GM06990 (cell line): Measurements from ENCODE around the gene MRPL20.

Experiments
- DNase-seq: peaks from one replicate; pipeline ENCODE4 v3.0.0-alpha.2; 2011; ENCODE audit not compliant: insufficient read length; ENCODE audit errors: extremely low read depth
- H3K27me3 ChIP-seq: replicated peaks from 2 replicates; pipeline ENCODE4 v1.6.0; 2011; ENCODE audit warnings: low read length; ENCODE audit not compliant: control insufficient read depth, insufficient read depth
- H3K36me3 ChIP-seq: 2 replicates; pipeline ENCODE4 v1.5.1; 2011; ENCODE audit warnings: low read length; ENCODE audit not compliant: control insufficient read depth, insufficient read depth
- H3K4me3 ChIP-seq: replicated peaks from 2 replicates; pipeline ENCODE4 v1.5.1; 2011; ENCODE audit warnings: low read depth, mild to moderate bottlenecking, control low read depth, low read length
- TF ChIP-seq, protein P1 (sequence below): IDR thresholded peaks from 2 replicates; pipeline ENCODE4 v1.5.1; 2011; ENCODE audit warnings: low read length, control low read depth, mild to moderate bottlenecking, inconsistent platforms; ENCODE audit not compliant: insufficient read depth, poor library complexity, severe bottlenecking

MRPL20 gene

DNA sequence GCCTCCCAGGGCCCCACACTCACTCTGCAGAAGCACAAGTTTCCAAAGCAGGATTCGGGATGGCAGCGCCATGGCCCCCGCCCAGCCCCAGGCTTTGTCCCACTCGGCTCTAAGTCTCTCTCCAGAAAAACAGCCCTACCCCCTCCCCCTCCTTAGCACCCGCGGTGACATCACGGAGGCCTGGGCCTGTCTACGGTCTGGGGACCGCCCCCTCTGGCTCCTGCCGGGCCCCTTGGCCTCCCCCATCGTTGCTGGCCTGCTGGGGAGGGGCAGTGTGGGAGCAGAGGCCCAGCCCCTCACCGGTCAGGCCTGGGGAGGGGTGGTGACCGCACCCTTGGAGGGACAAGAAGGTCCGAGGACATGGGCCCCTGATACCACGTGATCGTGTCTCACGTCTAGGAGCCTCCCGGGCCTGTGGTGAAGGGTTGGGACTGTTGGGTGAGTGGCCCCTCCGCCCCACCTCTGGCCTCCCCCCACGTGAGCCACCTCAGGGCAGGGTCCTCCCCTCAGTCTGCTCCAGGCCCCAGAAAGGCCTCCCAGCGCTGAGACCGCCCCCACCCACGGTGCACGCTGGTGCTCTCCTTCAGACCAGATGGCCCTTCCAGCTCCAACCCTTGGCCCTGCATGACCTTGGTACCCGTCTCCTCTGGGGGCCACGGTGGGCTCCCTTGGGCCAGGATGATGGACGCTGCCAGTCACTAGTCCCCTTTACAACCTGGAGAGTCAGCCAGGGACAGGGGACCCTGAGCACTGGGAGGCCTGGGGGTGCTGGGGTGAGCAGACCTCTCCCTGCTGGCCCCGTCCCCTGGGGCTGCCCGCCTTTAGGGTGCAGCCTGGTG, 48.4 kb downstream of the MRPL20 start, which contains the start of gene MXRA8:
Gene MXRA8 (minus strand): TSS at position 123 of the 839 bp plus-strand sequence. CDS start 51 bp downstream, at position 72.
- Histone ChIP-seq H3K27me3 (no peaks in the 10 kb centered on the region; the same call in 1 of the 2 replicates), H3K4me3 (no peak within 1 kb of the TSS), H3K36me3 (no peaks in the 10 kb centered on the region)
- peak; percentile 7 for DNase-seq
- TF ChIP-seq, protein P1, sequence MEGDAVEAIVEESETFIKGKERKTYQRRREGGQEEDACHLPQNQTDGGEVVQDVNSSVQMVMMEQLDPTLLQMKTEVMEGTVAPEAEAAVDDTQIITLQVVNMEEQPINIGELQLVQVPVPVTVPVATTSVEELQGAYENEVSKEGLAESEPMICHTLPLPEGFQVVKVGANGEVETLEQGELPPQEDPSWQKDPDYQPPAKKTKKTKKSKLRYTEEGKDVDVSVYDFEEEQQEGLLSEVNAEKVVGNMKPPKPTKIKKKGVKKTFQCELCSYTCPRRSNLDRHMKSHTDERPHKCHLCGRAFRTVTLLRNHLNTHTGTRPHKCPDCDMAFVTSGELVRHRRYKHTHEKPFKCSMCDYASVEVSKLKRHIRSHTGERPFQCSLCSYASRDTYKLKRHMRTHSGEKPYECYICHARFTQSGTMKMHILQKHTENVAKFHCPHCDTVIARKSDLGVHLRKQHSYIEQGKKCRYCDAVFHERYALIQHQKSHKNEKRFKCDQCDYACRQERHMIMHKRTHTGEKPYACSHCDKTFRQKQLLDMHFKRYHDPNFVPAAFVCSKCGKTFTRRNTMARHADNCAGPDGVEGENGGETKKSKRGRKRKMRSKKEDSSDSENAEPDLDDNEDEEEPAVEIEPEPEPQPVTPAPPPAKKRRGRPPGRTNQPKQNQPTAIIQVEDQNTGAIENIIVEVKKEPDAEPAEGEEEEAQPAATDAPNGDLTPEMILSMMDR, result no peak

DNA sequence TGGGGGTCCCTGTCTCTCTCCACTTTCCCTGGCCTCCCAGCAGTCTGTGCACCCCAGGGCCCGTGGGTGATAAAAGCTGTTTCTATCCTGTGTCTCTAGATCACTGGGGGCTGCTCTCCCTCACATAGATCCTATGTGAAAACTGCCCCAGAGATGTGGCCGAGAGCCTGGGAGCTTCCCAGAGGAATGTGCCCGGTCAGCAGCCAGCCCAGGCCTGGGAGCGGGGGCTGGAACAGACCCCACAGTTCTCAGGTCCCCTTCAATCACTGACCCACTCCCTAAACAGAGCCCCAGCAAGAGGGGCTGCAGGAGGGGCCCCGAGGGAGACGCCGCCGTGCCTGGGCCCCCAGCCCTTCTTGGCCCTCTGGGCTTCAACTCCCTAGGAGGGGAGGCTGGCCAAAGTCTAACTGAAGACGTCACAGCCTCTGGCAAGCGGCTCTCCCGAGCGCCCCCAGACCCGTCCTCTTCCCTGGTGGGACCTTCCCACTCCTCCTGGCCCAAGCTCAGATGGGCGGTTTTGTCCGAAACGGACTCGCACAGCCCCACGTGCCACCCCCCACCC, 49.1 kb downstream of the MRPL20 start:
- H3K4me3 ChIP-seq, result no peak overlapping the region
- no peak for DNase-seq
- TF ChIP-seq, protein P1, result no peak
- H3K36me3 ChIP-seq, result no peaks in the 10 kb centered on the region
- H3K27me3 ChIP-seq, result no peaks in the 10 kb centered on the region; the same call in 1 of the 2 replicates

DNA sequence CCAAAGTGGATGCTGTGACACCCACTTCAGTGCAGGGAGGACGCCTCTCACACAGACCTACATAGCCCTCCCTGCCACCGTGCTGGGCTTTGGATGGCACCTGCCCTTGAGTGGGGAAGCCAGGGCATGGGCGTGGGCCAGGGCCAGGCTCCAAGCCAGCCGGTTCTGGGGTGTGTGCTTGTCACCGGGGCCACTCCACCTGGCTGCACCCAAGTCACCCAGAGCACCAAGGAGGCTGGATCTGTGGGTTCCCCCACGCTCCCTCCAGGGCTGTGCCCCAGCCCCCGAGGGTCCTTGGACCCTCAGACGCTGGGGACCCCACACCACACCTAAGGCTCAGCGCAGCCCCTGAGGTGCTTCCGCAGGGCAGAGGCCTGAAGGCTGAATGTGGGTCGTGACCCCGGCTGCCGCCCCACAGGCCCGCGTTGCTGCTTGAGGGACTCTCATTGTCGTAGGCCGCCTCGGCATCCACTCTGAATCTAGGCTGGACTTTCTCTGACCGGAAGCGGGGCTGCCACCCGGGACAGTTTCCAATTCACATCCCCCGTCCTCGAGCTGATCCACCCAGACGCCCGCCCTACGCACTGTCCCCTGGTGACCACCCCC, 50.2 kb downstream of the MRPL20 start:
- no peak overlapping the region for H3K4me3 ChIP-seq
- H3K36me3 ChIP-seq, result no peaks in the 10 kb centered on the region
- TF ChIP-seq, protein P1, result no peak
- DNase-seq, result no peak
- H3K27me3 ChIP-seq, result no peaks in the 10 kb centered on the region; the same call in 1 of the 2 replicates

GRCh38 chr1:1356166-1356795, 50.8 kb downstream of the MRPL20 start:
- no peaks in the 10 kb centered on the region for H3K36me3 ChIP-seq
- H3K4me3 ChIP-seq, result no peak overlapping the region
- TF ChIP-seq, protein P1, result no peak
- no peak for DNase-seq
- no peaks in the 10 kb centered on the region; the same call in 1 of the 2 replicates for H3K27me3 ChIP-seq

DNA sequence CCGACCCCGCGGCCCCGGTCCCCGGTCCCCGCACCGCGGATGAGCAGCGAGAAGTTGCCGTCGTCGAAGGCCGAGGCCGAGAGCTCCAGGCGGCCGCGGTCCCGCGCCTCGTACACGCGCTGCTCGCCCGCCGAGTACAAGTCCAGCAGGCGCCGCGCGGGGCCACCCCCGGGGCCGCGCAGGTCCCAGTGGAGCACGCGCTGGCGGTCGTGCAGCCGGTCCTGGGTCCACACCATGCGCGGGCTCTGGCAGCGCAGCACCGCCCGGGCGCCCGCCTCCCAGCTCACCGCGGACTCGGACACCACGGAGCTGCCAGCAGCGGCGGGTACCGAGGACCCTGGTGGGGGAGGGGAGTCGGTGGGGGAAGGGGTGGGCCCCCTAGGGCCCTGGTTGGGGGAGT, 51.7 kb downstream of the MRPL20 start:
- TF ChIP-seq, protein P1, result no peak
- no peak for DNase-seq
- H3K4me3 ChIP-seq, result no peak overlapping the region

More for the DNA sequence above, 51.7 kb downstream of the MRPL20 start:
- no peaks in the 10 kb centered on the region for H3K36me3 ChIP-seq
- no peaks in the 10 kb centered on the region; the same call in 1 of the 2 replicates for H3K27me3 ChIP-seq
